SU-DHL-6 (cell line): ENCODE results near the gene MARCHF3.

Source experiments
- EZH2phosphoT487 ChIP-seq: fragments of 200-600 bp; sonication (generic), shearing (Covaris generic); conservative IDR thresholded peaks from 2 replicates; pipeline ENCODE4 v1.6.1; 2018; ENCODE audit warnings: mild to moderate bottlenecking, antibody characterized with exemption, low read length, moderate library complexity, mixed read lengths
- TF ChIP-seq, protein P1 (sequence below): fragments of 200-600 bp; sonication (generic); IDR thresholded peaks from one replicate; pipeline ENCODE4 v1.5.1; 2017; ENCODE audit warnings: antibody characterized with exemption, mild to moderate bottlenecking, low read length, moderate library complexity; ENCODE audit not compliant: insufficient read depth, poor library complexity, severe bottlenecking

DNA sequence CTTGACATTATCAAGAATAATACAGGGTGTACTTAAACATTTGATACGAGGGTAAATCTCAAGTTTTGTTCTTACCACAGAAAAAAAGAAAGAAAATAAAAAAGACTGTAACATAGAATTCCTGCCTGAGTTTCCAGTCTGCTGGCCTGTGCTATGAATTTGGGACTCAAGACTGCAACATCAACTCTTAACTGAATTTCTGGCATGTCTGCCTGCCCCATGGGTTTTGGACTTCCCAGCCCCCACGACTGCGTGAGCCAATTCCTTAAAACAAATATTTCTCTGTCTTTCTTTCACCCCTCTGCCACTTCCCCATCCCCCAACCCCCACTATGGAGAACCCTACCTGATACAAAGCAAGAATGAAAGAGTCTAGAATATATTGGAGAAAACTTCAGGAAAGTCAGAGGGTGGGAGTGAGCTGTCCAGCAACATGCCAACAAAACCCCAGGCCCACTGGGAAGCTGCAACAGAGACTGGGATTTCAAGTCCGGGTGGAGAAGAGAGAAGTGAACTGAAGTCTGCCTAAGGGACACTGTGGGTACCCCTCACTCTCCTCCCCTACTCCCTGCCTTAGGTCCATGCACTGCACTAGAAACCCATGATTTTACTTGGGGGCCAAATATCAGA lies 43.0 kb downstream of the MARCHF3 start:
- TF ChIP-seq, protein P1, sequence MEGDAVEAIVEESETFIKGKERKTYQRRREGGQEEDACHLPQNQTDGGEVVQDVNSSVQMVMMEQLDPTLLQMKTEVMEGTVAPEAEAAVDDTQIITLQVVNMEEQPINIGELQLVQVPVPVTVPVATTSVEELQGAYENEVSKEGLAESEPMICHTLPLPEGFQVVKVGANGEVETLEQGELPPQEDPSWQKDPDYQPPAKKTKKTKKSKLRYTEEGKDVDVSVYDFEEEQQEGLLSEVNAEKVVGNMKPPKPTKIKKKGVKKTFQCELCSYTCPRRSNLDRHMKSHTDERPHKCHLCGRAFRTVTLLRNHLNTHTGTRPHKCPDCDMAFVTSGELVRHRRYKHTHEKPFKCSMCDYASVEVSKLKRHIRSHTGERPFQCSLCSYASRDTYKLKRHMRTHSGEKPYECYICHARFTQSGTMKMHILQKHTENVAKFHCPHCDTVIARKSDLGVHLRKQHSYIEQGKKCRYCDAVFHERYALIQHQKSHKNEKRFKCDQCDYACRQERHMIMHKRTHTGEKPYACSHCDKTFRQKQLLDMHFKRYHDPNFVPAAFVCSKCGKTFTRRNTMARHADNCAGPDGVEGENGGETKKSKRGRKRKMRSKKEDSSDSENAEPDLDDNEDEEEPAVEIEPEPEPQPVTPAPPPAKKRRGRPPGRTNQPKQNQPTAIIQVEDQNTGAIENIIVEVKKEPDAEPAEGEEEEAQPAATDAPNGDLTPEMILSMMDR: no peak
- no peak for TF ChIP-seq EZH2phosphoT487
